Endodermal cell (in vitro differentiated cells): ENCODE data around the gene MAP6D1. TPM values are rescaled to one million over a fixed set of nuclear protein-coding genes. Genes with fewer than 3 reads are reported as not detected.

Experiments
- DNase-seq: peaks from one replicate; pipeline ENCODE4 v3.0.0-alpha.2; 2017
- H3K27ac ChIP-seq: 2 replicates; pipeline ENCODE4 v1.5.1; 2013; ENCODE audit warnings: mild to moderate bottlenecking, low read depth, low read length, moderate library complexity
- H3K27me3 ChIP-seq: 2 replicates; pipeline ENCODE4 v1.6.1; 2013; ENCODE audit warnings: mild to moderate bottlenecking, low read length, moderate library complexity; ENCODE audit not compliant: insufficient read depth, control insufficient read depth, poor library complexity, severe bottlenecking
- H3K36me3 ChIP-seq: 2 replicates; pipeline ENCODE4 v1.7.0; 2013; ENCODE audit warnings: mild to moderate bottlenecking, low read length, moderate library complexity; ENCODE audit not compliant: control insufficient read depth, insufficient read depth
- H3K4me1 ChIP-seq: one replicate; pipeline ENCODE4 v1.7.0; 2013; ENCODE audit warnings: low read length; ENCODE audit not compliant: control insufficient read depth, insufficient read depth
- H3K4me3 ChIP-seq: 2 replicates; pipeline ENCODE4 v1.5.1; 2013; ENCODE audit warnings: mild to moderate bottlenecking, low read length, moderate library complexity
- H3K9ac ChIP-seq: 2 replicates; pipeline ENCODE4 v1.6.1; 2013; ENCODE audit warnings: mild to moderate bottlenecking, low read length, moderate library complexity; ENCODE audit not compliant: poor library complexity, severe bottlenecking; ENCODE audit errors: extremely low read depth
- H3K9me3 ChIP-seq: 2 replicates; pipeline ENCODE4 v1.6.1; 2013; ENCODE audit warnings: mild to moderate bottlenecking, low read length, moderate library complexity; ENCODE audit not compliant: control insufficient read depth
- H3K27ac Mint-ChIP-seq: 2 replicates; pipeline ENCODE4 v1.8.0; 2020; ENCODE audit warnings: mixed read lengths
- H3K27me3 Mint-ChIP-seq: 2 replicates; pipeline ENCODE4 v1.8.0; 2021; ENCODE audit warnings: mild to moderate bottlenecking, mixed read lengths; ENCODE audit not compliant: insufficient read depth
- H3K36me3 Mint-ChIP-seq: 2 replicates; pipeline ENCODE4 v1.8.0; 2020; ENCODE audit warnings: low read depth, mixed read lengths
- H3K4me1 Mint-ChIP-seq: 2 replicates; pipeline ENCODE4 v1.8.0; 2020; ENCODE audit warnings: mixed read lengths
- H3K4me3 Mint-ChIP-seq: 2 replicates; pipeline ENCODE4 v1.8.0; 2020; ENCODE audit warnings: mild to moderate bottlenecking, moderate library complexity, mixed read lengths
- H3K9me3 Mint-ChIP-seq: 2 replicates; pipeline ENCODE4 v1.8.0; 2020; ENCODE audit warnings: mild to moderate bottlenecking, mixed read lengths
- WGBS, 2 experiments: methylation state at CpG; one replicate each; pipeline versions ENCODE4 v1.1.5 to v1.1.7; 2013; ENCODE audit warnings: missing lambda C conversion rate in 2 of 2, mixed read lengths in 1 of 2; ENCODE audit not compliant: insufficient coverage in 1 of 2, insufficient read length in 1 of 2; 5-methylcytosine and 5-hydroxymethylcytosine counted together
- total RNA-seq, 2 donors: library from RNA; stranded (reverse); fragmentation: NEBNext Ultra II Directional in 1 of 2; extraction: Animal tissue kit (Norgen Biotek cat#: 25700) in 1 of 2; gene quantifications; 2 replicates in 1 of 2; 3 replicates in 1 of 2; pipeline ENCODE4 v1.2.1, GENCODE V29; 2021
- TF ChIP-seq, protein P1 (sequence below): fragments of 200-600 bp; sonication (generic); conservative IDR thresholded peaks from 2 replicates; pipeline ENCODE4 v1.5.0; 2021; ENCODE audit warnings: antibody characterized with exemption, mild to moderate bottlenecking

Gene MAP6D1
- total RNA-seq, 2 donors from 2014 or later, result 4.0 to 4.8 TPM

DNA sequence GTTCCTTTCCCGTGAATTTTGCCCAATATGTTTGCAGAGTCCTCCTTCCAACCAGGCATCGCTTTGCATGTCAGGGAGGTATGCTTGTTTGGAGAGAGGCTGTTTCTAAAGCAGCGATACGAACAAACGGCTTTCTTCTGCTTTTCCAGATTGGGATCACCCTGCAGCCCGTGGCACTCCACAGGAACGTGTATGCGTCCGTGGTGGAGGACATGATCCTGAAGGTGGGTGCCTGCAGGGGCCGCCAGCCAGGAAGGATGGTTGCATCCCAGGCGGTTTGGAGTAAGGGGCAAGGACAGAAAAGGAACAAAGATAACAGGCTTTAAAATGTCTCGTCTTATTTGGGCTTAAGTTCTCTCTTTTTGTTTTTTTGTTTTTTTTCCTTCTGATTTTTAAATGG is 17.5 kb downstream of the MAP6D1 start:
- Histone ChIP-seq H3K36me3 (peaks cover 97% of the 10 kb centered on the region), H3K4me1 (no peaks in the 10 kb centered on the region), H3K27ac (no peak overlapping the region), H3K9ac (no peak overlapping the region), H3K27me3 (no peaks in the 10 kb centered on the region), H3K9me3 (no peaks in the 10 kb centered on the region), H3K4me3 (no peak overlapping the region)
- TF ChIP-seq, protein P1, sequence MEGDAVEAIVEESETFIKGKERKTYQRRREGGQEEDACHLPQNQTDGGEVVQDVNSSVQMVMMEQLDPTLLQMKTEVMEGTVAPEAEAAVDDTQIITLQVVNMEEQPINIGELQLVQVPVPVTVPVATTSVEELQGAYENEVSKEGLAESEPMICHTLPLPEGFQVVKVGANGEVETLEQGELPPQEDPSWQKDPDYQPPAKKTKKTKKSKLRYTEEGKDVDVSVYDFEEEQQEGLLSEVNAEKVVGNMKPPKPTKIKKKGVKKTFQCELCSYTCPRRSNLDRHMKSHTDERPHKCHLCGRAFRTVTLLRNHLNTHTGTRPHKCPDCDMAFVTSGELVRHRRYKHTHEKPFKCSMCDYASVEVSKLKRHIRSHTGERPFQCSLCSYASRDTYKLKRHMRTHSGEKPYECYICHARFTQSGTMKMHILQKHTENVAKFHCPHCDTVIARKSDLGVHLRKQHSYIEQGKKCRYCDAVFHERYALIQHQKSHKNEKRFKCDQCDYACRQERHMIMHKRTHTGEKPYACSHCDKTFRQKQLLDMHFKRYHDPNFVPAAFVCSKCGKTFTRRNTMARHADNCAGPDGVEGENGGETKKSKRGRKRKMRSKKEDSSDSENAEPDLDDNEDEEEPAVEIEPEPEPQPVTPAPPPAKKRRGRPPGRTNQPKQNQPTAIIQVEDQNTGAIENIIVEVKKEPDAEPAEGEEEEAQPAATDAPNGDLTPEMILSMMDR, result no peak
- Mint-ChIP-seq H3K4me3 (no peak overlapping the region), H3K36me3 (peaks cover 81% of the 10 kb centered on the region), H3K27me3 (no peaks in the 10 kb centered on the region), H3K4me1 (no peaks in the 10 kb centered on the region), H3K27ac (no peak overlapping the region), H3K9me3 (no peaks in the 10 kb centered on the region)
- DNase-seq, result no peak
- WGBS, 2 experiments, result 97% methylated on average over 9 to 12 of the region's 12 CpGs

DNA sequence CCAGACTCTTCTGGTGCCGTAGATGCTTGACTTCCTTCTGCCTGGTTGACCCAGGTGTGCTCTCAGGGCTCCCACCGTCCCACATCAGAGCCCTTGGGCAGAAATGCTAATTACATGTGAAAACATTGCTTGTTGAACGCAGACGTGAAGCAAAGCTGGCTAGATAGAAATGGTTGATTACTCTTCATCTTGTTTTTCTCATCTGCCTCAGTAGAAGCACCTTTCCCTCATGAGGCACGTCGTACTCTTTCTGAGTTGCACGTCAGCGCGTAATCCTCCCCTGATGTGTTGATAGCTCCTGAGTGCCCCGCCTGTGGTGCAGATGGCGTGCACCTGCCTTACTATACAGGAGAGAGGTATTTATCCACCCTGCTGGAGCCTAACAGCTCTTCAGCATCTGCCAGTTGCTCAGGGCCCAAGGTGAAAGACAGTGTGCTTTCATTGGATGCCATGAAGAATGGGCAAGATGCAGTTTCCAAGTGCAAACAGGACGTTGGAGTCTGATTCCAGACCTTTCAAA is 18.1 kb downstream of the MAP6D1 start:
- Histone ChIP-seq H3K27me3 (no peaks in the 10 kb centered on the region), H3K9me3 (no peaks in the 10 kb centered on the region), H3K4me3 (no peak overlapping the region), H3K27ac (no peak overlapping the region), H3K36me3 (peaks cover 97% of the 10 kb centered on the region), H3K9ac (no peak overlapping the region), H3K4me1 (no peaks in the 10 kb centered on the region)
- Mint-ChIP-seq H3K9me3 (no peaks in the 10 kb centered on the region), H3K36me3 (peaks cover 80% of the 10 kb centered on the region), H3K4me1 (no peaks in the 10 kb centered on the region), H3K27me3 (no peaks in the 10 kb centered on the region), H3K27ac (no peak overlapping the region), H3K4me3 (no peak overlapping the region)
- 94 to 97% methylated on average over 11 to 12 of the region's 12 CpGs for WGBS, 2 experiments
- TF ChIP-seq, protein P1, result no peak
- no peak for DNase-seq

DNA sequence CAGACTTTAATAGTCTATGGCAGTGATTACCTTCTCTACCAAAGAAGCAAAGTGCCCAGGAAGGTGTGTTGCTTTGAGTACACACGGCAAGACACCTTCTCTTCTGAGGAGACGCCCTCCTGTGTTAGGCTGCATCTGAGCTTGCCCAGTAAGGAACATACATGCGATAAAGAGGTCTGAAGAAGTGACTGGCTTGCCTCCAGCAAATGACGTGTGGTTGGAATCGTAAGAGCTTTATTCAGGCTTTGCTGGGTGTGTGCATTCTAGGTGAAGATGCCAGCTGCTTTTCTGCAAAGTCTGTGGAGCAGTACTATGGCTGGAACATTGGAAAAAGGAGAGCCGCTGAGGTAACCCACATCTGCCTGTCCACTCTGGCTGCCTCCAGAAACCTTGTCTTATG is 22.4 kb downstream of the MAP6D1 start:
- Mint-ChIP-seq H3K4me1 (no peaks in the 10 kb centered on the region), H3K36me3 (peaks cover 85% of the 10 kb centered on the region), H3K27ac (no peak overlapping the region), H3K9me3 (no peaks in the 10 kb centered on the region), H3K27me3 (no peaks in the 10 kb centered on the region), H3K4me3 (no peak overlapping the region)
- Histone ChIP-seq H3K4me1 (no peaks in the 10 kb centered on the region), H3K36me3 (peaks cover 97% of the 10 kb centered on the region), H3K27me3 (no peaks in the 10 kb centered on the region), H3K9me3 (no peaks in the 10 kb centered on the region), H3K4me3 (no peak overlapping the region), H3K9ac (no peak overlapping the region), H3K27ac (no peak overlapping the region)
- TF ChIP-seq, protein P1, result no peak
- 94 to 100% methylated on average over 6 of the region's 6 CpGs for WGBS, 2 experiments
- no peak for DNase-seq
